ENCODE results near the gene C3orf22.

- TF ChIP-seq CTCF (IDR thresholded peaks at IDR 0.05) = no peak
- no peak for TF ChIP-seq POLR2A (IDR thresholded peaks at IDR 0.05)
These were observed 32.7 kb downstream of the C3orf22 start for GRCh38 chr3:126525853-126526667.
